ENCODE results near the gene BMPR1B. TPM values are rescaled to one million over a fixed set of nuclear protein-coding genes. Genes with fewer than 3 reads are reported as not detected.
A peak's percentile ranks its signal among the peaks of the same experiment; 100 is the strongest.
"Not testable (repeated sequence)": the region's sequence is repeated elsewhere in the genome, so short reads cannot be mapped to it uniquely, and the experiment has no call there.

The BMPR1B gene
- total and polyA plus RNA-seq, 4 donors, result 11.8 to 30.1 (median 16.7) TPM

DNA sequence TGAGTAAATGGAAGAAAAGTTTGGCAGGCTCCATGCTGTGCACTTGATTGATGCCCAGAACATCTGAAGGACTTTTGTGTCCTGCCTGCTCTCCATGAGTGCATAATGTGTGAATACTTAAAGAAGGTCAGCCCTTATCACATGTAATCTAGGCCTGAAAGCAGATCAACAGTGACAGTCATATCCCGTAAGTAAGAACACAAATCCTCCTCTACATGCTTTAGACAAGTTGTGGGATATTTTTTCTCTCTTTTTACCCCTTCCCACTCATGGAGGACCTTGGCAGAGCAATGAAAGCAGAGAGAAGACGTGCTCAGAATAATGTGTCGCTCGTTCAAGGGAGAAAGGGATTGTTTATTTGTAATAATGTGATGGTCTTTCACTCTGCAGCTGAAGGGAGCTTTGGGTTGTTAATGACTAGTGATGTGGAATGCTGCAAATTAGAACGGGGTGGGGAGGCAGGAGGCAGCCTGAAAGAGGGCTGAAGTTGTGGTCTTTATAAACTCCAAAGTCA, 286.6 kb downstream of the BMPR1B start:
- WGBS (ENCODE audit: insufficient coverage), result 13% methylated on average over 4 of the region's 5 CpGs
- H3K27me3 ChIP-seq (ENCODE audit: control insufficient read depth, insufficient read depth, low read length), result no peaks in the 10 kb centered on the region
- peak overlapping the region; percentile 70 for H3K27ac ChIP-seq (ENCODE audit: low read depth, low read length)
- H3K36me3 ChIP-seq (ENCODE audit: control insufficient read depth, insufficient read depth, low read length), result no peaks in the 10 kb centered on the region
- no peak overlapping the region for H3K4me3 ChIP-seq (ENCODE audit: low read depth, low read length)
- DNase-seq (ENCODE audit: low read depth in 4 of 6, low spot score in 6 of 6), result peak; percentile 58 to 89 (median 68)
- H3K4me1 ChIP-seq (ENCODE audit: control insufficient read depth, insufficient read depth, low read length), result peaks cover 2% of the 10 kb centered on the region
- no peaks in the 10 kb centered on the region for H3K9me3 ChIP-seq (ENCODE audit: control insufficient read depth, insufficient read depth, low read length)

DNA sequence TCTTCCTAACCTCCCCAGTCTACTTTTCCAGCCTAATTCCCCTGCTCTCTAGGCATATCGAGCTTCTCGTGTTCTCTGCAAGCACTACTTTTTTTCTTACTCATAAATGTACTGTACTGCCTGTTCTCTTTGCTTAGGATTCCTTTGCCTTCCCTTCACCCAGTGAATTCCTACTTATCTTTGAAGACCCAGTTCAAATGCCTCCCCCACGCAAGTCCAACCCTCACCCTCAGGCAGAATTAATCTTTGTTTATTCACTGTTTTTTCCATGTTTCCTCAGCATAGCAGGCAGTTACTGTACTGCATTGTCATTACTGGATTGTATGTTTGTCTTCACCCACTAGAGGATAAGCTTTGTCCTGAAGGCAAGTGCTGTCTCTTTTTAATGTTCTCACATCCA, 287.7 kb downstream of the BMPR1B start:
- H3K27ac ChIP-seq (ENCODE audit: low read depth, low read length), result peak overlapping the region; percentile 70
- 23% methylated on average over 2 of the region's 3 CpGs for WGBS (ENCODE audit: insufficient coverage)
- H3K9me3 ChIP-seq (ENCODE audit: control insufficient read depth, insufficient read depth, low read length), result no peaks in the 10 kb centered on the region
- no peak for DNase-seq (ENCODE audit: low read depth in 4 of 6, low spot score in 6 of 6)
- no peaks in the 10 kb centered on the region for H3K27me3 ChIP-seq (ENCODE audit: control insufficient read depth, insufficient read depth, low read length)
- peaks cover 2% of the 10 kb centered on the region for H3K4me1 ChIP-seq (ENCODE audit: control insufficient read depth, insufficient read depth, low read length)
- no peak overlapping the region for H3K4me3 ChIP-seq (ENCODE audit: low read depth, low read length)
- H3K36me3 ChIP-seq (ENCODE audit: control insufficient read depth, insufficient read depth, low read length), result no peaks in the 10 kb centered on the region

DNA sequence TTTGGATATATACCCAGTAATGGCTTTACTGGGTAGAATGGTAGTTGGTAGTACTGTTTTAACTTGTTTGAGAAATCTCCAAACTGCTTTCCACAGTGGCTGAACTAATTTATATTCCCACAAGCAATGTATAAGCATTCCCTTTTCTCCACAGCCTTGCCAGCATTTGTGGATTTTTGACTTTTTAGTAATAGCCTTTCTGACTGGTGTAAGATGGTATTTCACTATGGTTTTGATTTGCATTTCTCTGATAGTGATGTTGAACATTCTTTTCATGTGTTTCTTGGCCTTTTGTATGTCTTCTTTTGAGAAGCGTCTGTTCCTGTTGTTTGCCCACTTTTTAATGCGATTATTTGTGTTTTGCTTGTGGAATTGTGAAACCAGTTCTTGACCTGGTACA, 290.5 kb downstream of the BMPR1B start:
- Histone ChIP-seq H3K27me3 (ENCODE audit: control insufficient read depth, insufficient read depth, low read length) (no peaks in the 10 kb centered on the region), H3K9me3 (ENCODE audit: control insufficient read depth, insufficient read depth, low read length) (no peaks in the 10 kb centered on the region), H3K4me1 (ENCODE audit: control insufficient read depth, insufficient read depth, low read length) (peaks cover 6% of the 10 kb centered on the region), H3K27ac (ENCODE audit: low read depth, low read length) (no peak overlapping the region), H3K4me3 (ENCODE audit: low read depth, low read length) (no peak overlapping the region), H3K36me3 (ENCODE audit: control insufficient read depth, insufficient read depth, low read length) (no peaks in the 10 kb centered on the region)
- no peak for DNase-seq (ENCODE audit: low read depth in 4 of 6, low spot score in 6 of 6)
- WGBS (ENCODE audit: insufficient coverage), result 100% methylated on average over 1 of the region's 2 CpGs

DNA sequence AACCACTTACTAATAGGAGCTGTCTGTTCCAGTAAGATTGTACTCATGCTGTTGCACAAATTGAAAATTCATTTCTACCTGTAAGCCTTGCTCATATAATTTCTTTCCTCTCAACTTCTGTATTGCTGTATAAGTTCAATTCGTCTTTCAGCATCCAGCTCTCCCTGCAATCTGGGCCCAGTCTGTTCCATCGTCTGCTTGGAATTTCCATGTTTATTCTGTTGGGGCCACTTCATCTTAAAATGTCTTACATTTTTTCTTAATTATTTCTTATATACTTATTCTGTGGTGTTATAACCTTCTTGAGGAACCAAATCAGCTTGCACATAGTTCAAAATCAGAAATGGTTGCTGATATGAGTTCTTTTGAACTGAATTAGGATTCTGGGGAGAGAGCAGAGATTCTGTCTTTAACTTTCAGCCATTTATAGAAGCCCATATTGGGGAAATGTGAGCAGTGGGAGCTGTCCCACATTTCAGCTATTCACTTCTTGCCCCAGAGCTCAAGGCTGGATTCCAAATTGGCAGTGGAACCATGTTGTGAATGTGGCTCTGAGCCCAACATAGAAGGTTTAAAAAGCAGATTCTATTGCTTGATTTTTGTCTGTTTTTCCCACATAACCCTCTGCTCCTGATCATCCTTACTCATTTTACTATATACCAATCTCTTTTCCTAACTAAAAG, 291.9 kb downstream of the BMPR1B start:
- DNase-seq (ENCODE audit: low read depth in 4 of 6, low spot score in 6 of 6), result peak in 4 of 6 donors; percentile 69 to 93 (median 82)
- H3K27ac ChIP-seq (ENCODE audit: low read depth, low read length), result peak overlapping the region; percentile 50
- peaks cover 6% of the 10 kb centered on the region for H3K4me1 ChIP-seq (ENCODE audit: control insufficient read depth, insufficient read depth, low read length)
- no CpG with 5 or more reads among the region's 2 CpGs for WGBS (ENCODE audit: insufficient coverage)
- no peaks in the 10 kb centered on the region for H3K9me3 ChIP-seq (ENCODE audit: control insufficient read depth, insufficient read depth, low read length)
- H3K4me3 ChIP-seq (ENCODE audit: low read depth, low read length), result no peak overlapping the region
- no peaks in the 10 kb centered on the region for H3K36me3 ChIP-seq (ENCODE audit: control insufficient read depth, insufficient read depth, low read length)
- H3K27me3 ChIP-seq (ENCODE audit: control insufficient read depth, insufficient read depth, low read length), result no peaks in the 10 kb centered on the region

DNA sequence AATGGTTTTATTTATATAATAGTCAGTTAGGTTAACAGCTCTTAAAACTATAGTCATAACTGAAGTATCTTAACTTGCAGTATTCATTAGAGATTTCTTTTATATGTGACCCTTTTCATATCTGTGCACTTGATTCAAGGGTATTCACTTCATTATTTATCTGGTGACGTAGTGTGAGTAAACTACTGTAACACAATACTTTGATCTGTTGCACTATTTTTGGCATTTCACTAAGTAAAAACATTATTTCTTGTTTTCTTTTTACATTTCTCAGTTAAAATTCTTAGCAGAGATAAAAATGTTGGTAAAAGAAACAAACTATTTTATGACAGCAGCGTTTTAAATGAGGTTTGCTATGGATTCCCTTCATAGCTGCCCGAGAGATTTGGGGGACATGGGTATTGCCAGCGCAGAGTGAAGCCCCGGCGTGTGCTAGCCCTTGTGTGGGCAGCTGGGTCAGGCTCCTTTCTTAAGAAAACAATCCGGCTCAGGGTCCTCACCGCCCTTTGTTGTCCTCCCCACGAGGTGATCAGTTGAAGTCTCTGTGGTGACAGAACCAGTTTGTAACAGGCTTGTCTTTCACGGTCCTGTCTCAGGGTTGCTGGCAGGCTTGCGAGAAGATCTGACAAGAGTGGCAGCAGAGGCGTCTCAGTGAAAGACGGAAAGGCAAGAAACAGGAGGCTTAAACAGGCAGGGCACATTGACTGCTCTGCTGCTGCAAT, 293.4 kb downstream of the BMPR1B start:
- H3K4me1 ChIP-seq (ENCODE audit: control insufficient read depth, insufficient read depth, low read length), result peaks cover 4% of the 10 kb centered on the region
- 14% methylated on average over 12 of the region's 13 CpGs for WGBS (ENCODE audit: insufficient coverage)
- no peaks in the 10 kb centered on the region for H3K9me3 ChIP-seq (ENCODE audit: control insufficient read depth, insufficient read depth, low read length)
- H3K27me3 ChIP-seq (ENCODE audit: control insufficient read depth, insufficient read depth, low read length), result no peaks in the 10 kb centered on the region
- H3K36me3 ChIP-seq (ENCODE audit: control insufficient read depth, insufficient read depth, low read length), result no peaks in the 10 kb centered on the region
- DNase-seq (ENCODE audit: low read depth in 4 of 6, low spot score in 6 of 6), result peak in 4 of 6 donors; percentile 32 to 80 (median 62)
- peak overlapping the region; percentile 79 for H3K27ac ChIP-seq (ENCODE audit: low read depth, low read length)
- peak overlapping the region; percentile 14 for H3K4me3 ChIP-seq (ENCODE audit: low read depth, low read length)

DNA sequence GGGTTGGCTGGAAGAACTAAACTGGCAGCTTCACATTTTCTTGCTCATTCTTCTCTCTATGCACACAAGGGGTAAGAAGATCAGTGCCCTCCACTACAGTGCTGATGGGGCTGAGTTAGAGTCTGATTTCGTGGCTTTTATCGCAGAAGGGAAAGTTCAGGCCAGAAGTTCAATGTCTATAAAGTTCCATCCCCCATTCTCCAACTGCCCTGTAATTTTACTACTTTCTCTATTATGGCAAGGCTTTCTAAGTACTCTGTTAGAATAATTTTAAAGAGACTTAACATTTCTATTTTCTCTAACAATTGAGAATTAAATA, 293.9 kb downstream of the BMPR1B start:
- Histone ChIP-seq H3K27me3 (ENCODE audit: control insufficient read depth, insufficient read depth, low read length) (no peaks in the 10 kb centered on the region), H3K9me3 (ENCODE audit: control insufficient read depth, insufficient read depth, low read length) (no peaks in the 10 kb centered on the region), H3K27ac (ENCODE audit: low read depth, low read length) (peak overlapping the region; percentile 79), H3K4me1 (ENCODE audit: control insufficient read depth, insufficient read depth, low read length) (peaks cover 4% of the 10 kb centered on the region), H3K36me3 (ENCODE audit: control insufficient read depth, insufficient read depth, low read length) (no peaks in the 10 kb centered on the region), H3K4me3 (ENCODE audit: low read depth, low read length) (peak overlapping the region; percentile 14)
- no peak for DNase-seq (ENCODE audit: low read depth in 4 of 6, low spot score in 6 of 6)
- WGBS (ENCODE audit: insufficient coverage), result no CpG with 5 or more reads among the region's 2 CpGs

DNA sequence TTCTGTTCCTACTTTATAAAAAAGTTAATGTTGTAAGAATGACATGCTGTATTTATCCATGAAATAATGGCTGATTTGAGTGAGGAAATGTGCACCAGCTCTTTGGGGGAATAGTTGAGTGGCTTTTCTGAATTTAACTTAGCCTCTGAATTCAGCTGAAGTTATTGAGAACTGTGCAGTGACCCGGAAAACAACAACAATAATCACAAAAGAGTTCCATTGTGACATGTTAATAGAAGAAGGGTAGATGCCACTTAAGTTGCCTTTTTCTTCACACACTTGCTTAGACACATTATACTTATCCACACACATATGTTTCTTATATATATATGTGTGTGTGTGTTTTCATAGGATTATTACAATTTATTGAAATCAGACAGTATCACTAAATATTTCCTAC, 301.2 kb downstream of the BMPR1B start:
- no CpG with 5 or more reads among the region's 1 CpG for WGBS (ENCODE audit: insufficient coverage)
- Histone ChIP-seq H3K4me1 (ENCODE audit: control insufficient read depth, insufficient read depth, low read length) (no peaks in the 10 kb centered on the region), H3K36me3 (ENCODE audit: control insufficient read depth, insufficient read depth, low read length) (no peaks in the 10 kb centered on the region), H3K27me3 (ENCODE audit: control insufficient read depth, insufficient read depth, low read length) (no peaks in the 10 kb centered on the region), H3K27ac (ENCODE audit: low read depth, low read length) (no peak overlapping the region), H3K4me3 (ENCODE audit: low read depth, low read length) (no peak overlapping the region), H3K9me3 (ENCODE audit: control insufficient read depth, insufficient read depth, low read length) (no peaks in the 10 kb centered on the region)
- no peak for DNase-seq (ENCODE audit: low read depth in 4 of 6, low spot score in 6 of 6)

DNA sequence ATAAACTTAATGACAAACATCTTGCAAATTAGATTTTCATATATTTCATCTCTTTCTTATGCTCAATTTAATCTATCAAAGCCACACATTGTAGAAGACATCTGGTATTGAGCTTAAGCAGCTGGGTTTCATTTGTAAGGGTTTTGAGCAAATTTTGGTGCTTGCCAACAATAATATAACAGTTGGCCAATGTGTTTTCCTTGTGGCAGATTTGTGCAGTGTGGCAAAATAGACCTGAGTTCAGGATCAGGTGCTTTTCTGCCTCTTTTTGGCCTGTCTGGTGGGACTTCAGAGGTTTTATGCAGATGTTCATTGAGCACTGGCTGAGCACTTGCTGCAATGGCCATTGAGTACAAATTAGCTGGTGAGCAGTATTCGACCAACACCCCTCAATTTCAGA, 301.9 kb downstream of the BMPR1B start:
- H3K27me3 ChIP-seq (ENCODE audit: control insufficient read depth, insufficient read depth, low read length), result no peaks in the 10 kb centered on the region
- H3K4me1 ChIP-seq (ENCODE audit: control insufficient read depth, insufficient read depth, low read length), result no peaks in the 10 kb centered on the region
- no peak overlapping the region for H3K4me3 ChIP-seq (ENCODE audit: low read depth, low read length)
- no peak for DNase-seq (ENCODE audit: low read depth in 4 of 6, low spot score in 6 of 6)
- H3K36me3 ChIP-seq (ENCODE audit: control insufficient read depth, insufficient read depth, low read length), result no peaks in the 10 kb centered on the region
- no peaks in the 10 kb centered on the region for H3K9me3 ChIP-seq (ENCODE audit: control insufficient read depth, insufficient read depth, low read length)
- 56% methylated on average over 1 of the region's 1 CpG for WGBS (ENCODE audit: insufficient coverage)
- no peak overlapping the region for H3K27ac ChIP-seq (ENCODE audit: low read depth, low read length)

DNA sequence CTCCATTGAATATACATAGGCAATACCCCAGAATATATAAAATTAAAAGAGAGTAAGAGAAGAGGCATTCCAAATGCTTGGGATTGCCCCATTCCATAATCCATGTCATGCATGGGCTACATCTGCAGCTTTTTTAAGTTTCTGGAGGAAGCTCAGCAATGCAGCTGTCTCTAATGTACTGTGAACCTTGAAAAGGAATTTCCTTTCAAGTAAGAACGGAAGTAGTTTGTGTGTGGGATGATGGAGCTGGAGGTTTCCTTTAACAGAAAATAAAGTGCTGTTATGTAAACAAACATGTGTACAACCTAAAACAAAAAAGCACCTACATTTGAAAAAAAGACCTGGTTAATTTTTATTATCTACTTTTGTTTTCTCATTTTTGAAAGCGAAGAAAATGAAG, 303.5 kb downstream of the BMPR1B start:
- no peaks in the 10 kb centered on the region for H3K27me3 ChIP-seq (ENCODE audit: control insufficient read depth, insufficient read depth, low read length)
- H3K27ac ChIP-seq (ENCODE audit: low read depth, low read length), result no peak overlapping the region
- no CpG with 5 or more reads among the region's 2 CpGs for WGBS (ENCODE audit: insufficient coverage)
- H3K36me3 ChIP-seq (ENCODE audit: control insufficient read depth, insufficient read depth, low read length), result no peaks in the 10 kb centered on the region
- H3K9me3 ChIP-seq (ENCODE audit: control insufficient read depth, insufficient read depth, low read length), result no peaks in the 10 kb centered on the region
- H3K4me3 ChIP-seq (ENCODE audit: low read depth, low read length), result no peak overlapping the region
- H3K4me1 ChIP-seq (ENCODE audit: control insufficient read depth, insufficient read depth, low read length), result no peaks in the 10 kb centered on the region
- DNase-seq (ENCODE audit: low read depth in 4 of 6, low spot score in 6 of 6), result no peak

DNA sequence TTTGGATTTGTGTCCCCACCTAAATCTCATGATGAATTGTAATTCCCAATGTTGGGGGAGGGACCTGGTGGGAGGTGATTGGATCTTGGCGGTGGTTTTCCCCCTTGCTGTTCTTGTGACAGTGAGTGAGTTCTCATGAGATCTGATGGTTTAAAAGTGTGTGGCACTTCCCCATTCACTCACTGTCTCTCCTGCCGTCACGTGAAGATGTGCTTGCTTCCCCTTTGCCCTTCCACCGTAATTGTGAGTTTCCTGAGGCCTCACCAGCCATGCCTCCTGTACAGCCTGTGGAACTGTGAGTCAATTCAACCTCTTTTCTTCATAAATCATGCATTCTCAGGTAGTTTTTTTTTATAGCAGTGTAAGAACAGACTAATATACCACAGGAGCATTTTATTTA, 304.0 kb downstream of the BMPR1B start:
- WGBS (ENCODE audit: insufficient coverage), result 10% methylated on average over 2 of the region's 4 CpGs
- DNase-seq (ENCODE audit: low read depth in 4 of 6, low spot score in 6 of 6), result not testable (repeated sequence)

More for the DNA sequence above, 304.0 kb downstream of the BMPR1B start:
- H3K9me3 ChIP-seq (ENCODE audit: control insufficient read depth, insufficient read depth, low read length); H3K27me3 ChIP-seq (ENCODE audit: control insufficient read depth, insufficient read depth, low read length); H3K4me1 ChIP-seq (ENCODE audit: control insufficient read depth, insufficient read depth, low read length); H3K27ac ChIP-seq (ENCODE audit: low read depth, low read length); H3K36me3 ChIP-seq (ENCODE audit: control insufficient read depth, insufficient read depth, low read length); H3K4me3 ChIP-seq (ENCODE audit: low read depth, low read length): not testable (repeated sequence)
